OCI-M1 (cell line): Measurements from ENCODE around the gene NAPA.
"Not testable (repeated sequence)": the region's sequence is repeated elsewhere in the genome, so short reads cannot be mapped to it uniquely, and the experiment has no call there.

Experiments used
- DNase-seq: peaks from one replicate; lab custom pipeline; 2025; lab: John Stamatoyannopoulos, UW

Gene NAPA

DNA sequence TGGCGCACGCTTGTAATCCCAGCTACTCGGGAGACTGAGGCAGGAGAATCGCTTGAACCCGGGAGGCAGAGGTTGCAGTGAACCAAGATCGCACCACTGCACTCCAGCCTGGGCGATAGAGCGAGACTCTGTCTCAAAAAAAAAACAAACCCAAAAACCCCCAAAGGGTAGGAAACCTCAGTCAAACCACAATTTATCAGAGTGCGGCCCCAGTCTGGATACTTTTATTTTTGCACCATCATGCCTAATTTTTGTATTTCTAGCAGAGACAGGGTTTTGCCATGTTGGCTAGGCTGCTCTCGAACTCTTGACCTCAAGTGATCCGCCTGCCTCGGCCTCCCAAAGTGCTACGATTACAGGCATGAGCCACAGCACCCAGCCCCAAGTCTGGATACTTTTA lies 28.6 kb downstream of the NAPA start:
- not testable (repeated sequence) for DNase-seq

GRCh38 chr19:47485210-47485609 lies 29.7 kb downstream of the NAPA start:
- no peak for DNase-seq

DNA sequence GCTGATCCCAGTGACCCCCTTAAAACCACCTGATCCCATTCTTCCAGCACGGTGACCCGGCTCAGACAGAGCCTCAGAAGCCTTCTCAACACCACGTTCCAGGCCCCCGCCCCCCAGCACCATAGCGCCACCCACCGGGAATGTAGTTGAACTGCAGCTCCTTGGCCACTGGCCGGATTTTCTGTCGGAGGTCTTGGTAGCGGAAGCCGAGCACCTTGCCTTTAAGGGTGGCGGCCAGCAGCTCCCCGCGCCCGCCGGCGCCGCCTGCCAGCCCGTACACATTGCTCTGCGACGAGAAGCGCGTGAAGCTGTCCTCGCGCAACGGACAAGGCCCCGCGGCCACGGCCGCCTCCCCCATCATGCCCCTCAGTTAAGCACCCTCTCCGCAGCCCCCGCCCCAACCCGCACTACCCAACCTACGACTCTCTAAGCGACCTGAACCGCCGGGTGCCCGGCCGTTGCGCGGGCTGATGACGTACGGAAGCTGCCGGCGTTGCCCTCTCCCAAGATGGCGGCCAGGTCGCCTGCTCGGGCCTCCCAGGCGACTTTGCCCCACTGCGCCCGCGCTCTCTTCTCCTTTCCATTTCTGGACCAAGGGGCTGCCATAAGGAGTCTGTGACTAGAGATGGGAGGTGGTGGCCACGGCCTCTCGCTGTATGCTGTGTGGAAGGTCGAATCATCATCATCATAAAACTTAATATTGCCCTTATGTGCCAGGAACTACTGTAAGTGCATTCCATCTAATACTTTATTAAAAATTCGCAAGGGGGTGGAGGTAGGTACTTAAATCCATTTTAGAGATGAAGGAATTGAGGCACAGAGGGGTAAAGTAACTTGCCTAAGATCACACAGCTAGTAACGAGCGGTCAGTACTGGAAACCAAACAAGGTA lies 30.8 kb downstream of the NAPA start, which contains the start of gene KPTN:
KPTN (minus strand) TSS at position 420 of the 891 bp plus-strand sequence; CDS start at position 361, 59 bp downstream.
- peak; percentile 96 for DNase-seq

- DNase-seq = no peak
Observed at GRCh38 chr19:47483200-47483599, 31.7 kb downstream of the NAPA start.

DNA sequence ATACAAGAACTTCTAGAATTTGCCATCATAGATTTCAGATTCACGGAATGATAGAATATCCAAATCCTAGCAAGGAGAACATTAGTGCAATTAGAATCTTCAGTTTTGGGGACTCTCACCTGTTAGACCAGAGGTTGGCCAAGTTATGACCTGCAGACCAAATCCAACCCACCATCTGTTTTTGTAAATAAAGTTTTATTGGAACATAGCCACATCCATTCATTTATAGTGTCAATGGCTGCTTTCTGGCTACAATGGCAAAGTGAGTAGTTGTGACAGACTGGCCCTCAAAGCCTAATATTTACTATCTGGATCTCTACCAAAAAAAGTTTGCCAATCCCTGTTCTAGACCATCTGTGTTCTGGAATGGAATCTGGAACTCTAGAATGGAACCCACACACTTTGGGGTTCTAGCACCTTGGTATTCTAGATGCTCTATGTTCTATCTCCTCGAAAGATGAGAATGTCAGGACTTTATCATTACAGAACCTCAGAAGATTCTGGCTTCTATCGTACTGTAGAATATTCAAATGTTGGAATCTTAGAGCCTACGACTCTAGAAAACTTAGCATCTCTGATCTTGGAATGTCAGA lies 33.3 kb downstream of the NAPA start:
- no peak for DNase-seq

DNA sequence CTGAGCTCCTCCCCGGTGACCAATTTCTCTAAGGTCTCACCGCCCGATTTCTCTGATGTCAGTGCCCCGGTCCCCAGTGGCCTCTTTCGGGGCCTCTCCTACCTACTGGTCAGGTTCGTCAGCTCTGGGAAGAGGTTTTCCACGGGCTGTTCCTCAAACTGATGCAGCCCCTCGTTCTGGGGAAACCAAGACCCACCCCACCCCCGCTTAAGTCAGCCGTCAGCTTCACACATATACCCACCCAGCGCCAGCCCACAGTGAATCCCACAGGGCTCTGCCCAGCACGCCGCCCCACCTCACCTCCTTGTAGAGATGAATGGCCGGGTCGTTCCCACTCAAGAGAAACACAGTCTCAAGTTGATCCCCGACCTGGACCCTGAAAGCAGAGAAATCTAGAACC lies 34.2 kb downstream of the NAPA start:
- DNase-seq = no peak

DNA sequence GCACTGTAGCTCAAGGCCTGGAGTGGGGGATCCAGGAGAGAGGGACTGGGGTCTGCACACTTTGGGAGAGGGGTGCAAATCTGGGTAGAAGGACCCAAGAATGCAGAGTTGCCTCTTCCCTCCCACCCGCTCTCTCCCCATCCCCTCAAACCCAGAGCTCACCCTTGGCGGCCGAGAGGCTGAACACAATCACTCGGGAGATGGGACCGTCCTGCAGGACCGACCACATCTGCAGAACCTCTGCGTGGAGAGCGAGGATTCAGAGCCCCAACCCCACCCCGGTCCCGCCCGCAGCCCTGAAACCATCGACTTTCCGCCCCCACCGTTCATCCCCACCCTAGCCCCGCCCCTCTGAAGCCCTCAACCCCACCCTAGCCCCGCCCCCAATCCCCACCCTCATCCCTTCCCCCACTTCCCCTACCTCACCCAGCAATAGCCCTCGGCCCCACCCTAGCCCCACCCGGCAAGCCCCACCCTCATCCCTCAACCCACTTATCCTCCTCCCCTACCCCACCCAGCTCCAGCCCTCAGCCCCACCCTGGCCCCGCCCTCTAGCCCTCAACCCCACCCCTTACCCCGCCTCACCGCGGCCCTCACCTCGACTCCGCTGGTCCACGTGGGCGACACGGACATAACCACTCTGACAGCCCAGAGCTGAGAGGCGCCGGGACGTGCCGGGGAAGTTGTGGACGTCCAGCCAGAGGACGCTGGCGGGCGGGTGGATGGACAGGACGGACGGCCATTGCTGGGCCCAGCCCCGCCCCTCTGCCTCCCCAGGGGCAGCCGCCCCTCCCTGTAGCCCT lies 35.0 kb downstream of the NAPA start:
- DNase-seq = no peak

DNA sequence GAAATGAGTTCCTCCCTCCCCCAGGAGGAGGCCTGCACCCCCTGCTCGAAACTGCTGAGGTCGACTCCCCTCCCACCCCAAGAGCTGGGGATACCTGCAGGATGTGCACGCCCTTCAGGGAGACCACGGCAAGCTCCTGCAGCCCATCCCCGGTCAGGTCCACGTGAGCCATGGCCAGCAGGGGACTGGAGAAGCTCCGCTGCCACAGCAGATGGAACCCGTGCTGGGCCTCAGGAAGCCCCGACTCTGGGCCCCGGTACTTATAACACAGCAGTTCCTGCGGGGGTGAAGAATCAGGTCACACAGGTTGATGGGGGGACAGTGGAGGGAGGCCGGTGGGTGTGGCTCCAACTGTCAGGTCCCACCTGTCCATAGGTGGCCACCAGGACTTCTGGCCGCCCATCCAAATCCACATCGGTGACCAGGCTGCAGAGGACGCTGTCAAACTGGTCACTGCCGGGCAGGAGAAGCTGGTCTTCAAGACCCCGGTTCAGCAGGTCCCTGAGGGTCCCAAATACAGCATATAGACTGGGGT lies 38.4 kb downstream of the NAPA start:
- no peak for DNase-seq

DNA sequence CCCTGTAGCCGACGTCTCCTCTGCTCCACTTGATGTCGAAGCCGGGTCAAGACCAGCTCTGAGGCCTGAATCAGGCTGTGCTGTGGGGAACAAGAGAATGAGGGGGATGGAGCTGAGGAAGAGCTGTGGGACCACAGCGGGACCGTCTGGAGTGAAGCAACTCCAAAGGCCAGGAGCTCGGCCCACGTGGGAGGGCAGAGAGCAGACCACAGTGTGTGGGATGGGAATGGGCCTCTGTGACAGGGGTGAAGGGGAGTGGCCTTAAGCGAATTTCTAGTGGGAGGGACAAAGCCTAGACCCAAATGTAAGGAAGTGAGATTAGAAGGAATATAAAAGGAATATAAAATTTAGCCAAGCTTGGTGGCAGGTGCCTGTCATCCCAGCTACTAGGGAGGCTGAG lies 39.4 kb downstream of the NAPA start:
- DNase-seq = no peak

DNA sequence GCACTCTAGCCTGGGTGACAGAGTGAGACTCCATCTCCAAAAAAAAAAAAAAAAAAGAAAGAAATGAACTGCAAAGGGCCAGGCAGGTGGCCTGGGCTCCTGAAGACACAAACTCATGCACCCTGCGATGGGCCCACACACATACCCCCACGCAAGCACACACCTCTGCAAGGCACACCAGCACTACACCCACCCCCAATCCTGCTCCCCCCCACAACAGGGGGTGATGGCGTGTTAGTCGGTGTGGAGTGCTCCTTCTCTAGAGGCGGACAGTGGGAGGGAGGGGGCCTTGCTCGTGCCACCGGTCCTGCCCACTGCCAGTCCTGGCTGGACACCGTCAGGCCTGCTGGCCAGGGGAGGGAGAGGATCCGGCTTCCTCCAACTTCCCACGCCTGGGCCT lies 41.5 kb downstream of the NAPA start:
- no peak for DNase-seq

DNA sequence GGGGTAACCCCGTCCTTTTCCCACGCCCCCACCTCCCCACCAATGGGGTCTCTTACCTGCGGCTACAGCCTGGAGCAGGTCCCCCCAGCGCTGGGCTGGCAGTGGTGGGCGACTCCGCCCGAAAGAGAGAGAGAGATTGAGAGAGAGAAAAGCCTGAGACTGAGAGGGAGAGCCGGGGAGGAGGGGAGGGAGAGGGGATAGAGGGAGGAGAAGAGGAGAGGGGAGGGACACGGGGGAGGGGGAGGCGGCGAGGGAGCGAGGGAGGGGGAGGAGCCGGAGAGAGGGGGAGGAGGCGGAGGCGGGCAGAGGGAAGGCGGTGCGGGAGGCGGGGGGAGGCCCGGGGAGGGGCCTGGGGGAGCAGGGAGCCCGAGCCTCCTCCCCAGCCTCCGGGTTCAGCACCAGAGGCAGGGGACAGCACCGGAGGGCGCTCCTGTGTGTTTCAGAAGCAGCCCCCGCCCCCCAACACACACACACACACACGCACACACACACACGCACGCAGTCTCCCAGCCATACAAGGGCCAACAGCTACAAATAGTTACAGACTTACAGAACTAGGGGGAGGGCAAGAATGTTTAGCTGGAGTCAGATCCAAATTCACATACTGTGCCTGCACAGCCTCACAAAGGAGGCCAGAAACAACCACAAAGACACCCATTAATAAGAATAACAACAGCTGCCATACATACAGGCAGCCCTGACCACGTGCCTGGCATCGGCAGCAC lies 43.0 kb downstream of the NAPA start, which contains the start of gene SLC8A2:
SLC8A2 (minus strand) TSS at position 161 of the 725 bp plus-strand sequence. CDS start 5,490 bp downstream, outside the sequence.
- DNase-seq = peak; percentile 91

GRCh38 chr19:47471381-47471732 lies 43.5 kb downstream of the NAPA start:
- no peak for DNase-seq

DNA sequence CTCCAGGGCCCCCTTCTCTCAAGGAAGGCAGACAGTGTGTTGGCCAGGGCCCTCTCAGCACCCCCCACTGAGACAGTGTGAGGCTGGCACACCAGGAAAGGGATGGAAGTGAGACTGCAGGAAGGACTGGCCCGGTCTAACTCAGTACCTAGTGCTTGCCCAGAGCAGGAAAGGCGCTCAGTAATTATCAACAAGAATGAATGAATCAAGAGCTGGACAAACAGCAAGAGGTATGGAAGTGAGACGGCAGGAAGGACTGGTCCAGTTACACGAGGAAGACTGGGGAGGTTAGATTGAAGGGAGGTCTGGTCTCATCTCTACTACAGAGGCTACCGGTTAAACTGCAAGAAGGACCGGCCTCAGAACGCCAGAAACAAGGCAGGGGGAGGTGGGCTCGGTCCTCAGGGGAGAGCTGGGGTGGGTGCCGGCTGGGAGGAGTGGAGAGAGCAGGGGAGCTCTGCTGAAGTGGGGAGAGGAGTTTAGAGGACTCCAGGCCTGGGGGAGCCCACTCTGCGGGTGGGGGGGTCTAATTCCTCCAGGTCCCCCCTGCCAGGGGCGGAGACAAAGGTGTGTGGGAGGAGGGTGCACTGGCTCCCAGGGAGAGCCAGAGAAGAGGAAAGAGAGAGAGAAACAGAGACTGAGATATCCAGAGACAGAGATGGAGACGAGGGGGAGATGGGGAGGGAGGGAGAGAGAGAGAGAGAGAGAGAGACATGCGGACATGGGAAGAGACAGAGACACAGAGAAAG lies 44.2 kb downstream of the NAPA start:
- no peak for DNase-seq

- DNase-seq = no peak
Observed at GRCh38 chr19:47469719-47470118, 45.1 kb downstream of the NAPA start.

DNA sequence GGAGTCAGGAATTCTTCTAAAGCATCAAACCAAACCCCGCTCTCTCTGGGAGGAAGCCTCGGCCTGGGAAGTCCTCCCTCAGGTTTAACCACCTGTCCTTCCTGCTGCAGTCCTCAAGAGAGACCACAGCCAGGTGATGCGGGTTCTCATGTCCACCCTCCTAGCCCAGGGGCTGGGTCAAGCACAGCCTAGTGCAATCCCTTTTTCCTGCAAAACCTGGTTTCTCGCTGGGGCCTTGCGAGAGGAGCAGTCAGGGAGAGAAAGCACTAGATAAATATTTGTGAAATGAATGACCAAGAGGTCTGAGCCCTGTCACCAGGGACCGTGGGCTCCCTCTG lies 45.5 kb downstream of the NAPA start:
- DNase-seq = no peak

DNA sequence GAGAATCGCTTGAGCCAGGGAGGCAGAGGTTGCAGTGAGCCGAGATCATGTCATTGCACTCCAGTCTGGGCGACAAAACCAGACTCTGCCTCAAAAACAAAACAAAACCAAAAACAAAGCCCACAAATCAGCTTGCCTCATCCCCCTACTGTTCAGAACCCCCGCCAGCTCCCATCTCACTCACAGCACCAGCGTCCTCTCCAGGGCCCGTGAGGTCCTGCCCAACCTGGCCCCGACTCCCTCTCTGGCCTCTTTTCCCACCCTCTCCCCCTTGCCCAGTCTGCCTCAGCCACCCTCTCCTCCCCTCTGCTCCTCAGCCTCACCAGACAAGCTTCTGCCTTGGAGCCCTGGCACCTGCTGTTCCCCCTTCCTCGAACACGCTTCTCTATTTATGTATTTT lies 46.9 kb downstream of the NAPA start:
- DNase-seq = no peak

- no peak for DNase-seq
Observed at GRCh38 chr19:47465957-47466356, 48.9 kb downstream of the NAPA start.

DNA sequence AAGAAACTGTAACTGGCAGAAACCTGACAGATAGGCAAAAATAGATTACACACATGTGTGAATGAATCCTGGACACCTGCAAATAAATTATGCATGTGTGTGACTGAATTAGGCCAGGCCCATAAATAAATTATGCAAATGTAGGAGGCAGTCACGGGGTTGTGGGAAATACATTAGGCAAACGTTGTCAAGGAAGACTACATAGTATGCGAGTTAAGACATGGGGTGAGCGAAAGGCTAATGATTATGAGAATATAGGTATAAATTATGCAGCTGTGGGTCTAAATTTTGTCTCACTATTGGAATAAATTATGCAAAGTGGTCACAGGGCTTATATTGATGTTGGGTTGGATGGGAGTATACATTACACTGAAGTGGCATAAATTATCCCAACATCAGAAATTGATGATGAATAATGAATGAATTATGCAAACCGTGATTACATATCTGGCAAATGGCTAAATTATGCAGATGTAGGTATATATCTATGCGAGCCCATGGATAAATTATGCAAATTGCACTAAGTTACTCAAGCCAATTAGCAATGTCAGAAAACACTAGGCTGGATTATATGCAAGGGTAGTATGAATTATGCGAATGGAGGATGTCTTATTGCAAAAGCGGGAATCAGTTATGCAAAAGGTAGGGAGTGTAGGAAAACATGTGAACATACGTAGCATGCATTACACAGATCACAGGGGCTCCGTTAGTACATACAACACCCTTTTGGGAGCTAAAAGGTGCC lies 50.0 kb downstream of the NAPA start:
- DNase-seq = no peak

DNA sequence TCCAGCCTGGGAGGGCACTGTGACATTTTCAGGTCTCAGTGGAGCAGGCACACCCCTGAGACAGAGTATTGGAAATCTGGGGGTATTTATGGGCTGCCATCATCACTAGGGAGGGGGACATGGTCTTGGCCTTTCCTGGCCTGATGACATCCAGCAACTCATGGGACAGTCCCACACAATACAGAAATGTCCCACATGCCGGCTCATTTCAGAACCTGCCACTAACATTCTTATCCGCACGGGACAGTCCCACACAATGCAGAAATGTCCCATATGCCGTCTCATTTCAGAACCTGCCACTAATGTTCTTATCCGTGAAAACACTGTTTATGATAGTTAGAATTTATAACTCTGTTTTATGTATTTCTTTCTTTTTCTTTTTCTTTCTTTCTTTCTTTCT lies 53.0 kb downstream of the NAPA start:
- no peak for DNase-seq

GRCh38 chr19:47459477-47459876 lies 55.4 kb downstream of the NAPA start:
- DNase-seq = no peak
